AG09319 (cell line): Measurements from ENCODE around the gene EHD1.

Experiments
- DNase-seq: peaks from one replicate; pipeline ENCODE4 v3.0.0-alpha.2; 2010; ENCODE audit warnings: low read depth; ENCODE audit errors: extremely low read depth
- CTCF ChIP-seq: IDR thresholded peaks from 2 replicates; pipeline ENCODE4 v1.5.1; 2011; ENCODE audit warnings: low read depth, mild to moderate bottlenecking, inconsistent platforms, low read length, moderate library complexity

The EHD1 gene

GRCh38 chr11:64865286-64866172 lies 12.9 kb downstream of the EHD1 start:
- no peak for TF ChIP-seq CTCF
- no peak for DNase-seq

DNA sequence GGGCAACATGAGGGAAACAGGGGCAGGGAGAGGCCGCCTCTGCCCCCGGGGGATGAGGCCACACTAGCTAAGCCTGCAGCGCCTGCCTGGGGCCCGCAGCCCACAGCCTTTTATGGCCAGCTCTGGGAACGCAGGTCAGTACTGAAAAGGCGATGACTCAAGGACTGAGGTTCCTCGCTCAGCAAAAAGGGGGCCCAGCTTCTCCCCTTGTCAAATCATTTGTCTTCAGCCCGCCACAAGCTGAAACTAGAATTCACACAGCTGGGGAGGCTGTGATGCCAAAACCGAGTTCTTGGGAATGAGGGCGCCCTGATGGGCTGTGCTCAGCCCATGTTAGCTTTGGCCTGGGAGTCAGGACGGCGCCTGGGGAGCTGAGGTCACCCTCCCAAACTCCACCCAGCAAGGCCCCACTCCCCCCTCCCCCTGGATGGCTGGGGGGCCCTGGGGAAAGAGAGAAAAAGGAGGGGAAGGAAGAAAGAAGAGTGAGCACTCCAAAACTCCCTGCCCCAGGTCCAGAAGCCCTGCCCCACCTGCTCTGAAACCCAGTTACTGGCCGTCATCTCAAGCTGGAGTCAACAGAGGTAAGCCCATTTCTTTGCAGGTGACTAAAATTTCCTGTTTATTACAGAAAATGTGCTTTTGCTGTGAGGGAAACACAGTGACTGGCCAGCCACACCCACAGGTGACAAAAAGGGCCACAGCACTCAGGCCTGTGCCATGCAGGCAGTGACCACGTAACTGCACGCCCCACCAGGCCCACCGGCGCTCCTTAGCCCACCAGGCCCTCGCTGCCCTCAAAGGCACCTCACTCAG lies 13.7 kb downstream of the EHD1 start:
- DNase-seq: no peak
- TF ChIP-seq CTCF: no peak

GRCh38 chr11:64864135-64864472 lies 14.3 kb downstream of the EHD1 start:
- TF ChIP-seq CTCF: no peak
- no peak for DNase-seq

DNA sequence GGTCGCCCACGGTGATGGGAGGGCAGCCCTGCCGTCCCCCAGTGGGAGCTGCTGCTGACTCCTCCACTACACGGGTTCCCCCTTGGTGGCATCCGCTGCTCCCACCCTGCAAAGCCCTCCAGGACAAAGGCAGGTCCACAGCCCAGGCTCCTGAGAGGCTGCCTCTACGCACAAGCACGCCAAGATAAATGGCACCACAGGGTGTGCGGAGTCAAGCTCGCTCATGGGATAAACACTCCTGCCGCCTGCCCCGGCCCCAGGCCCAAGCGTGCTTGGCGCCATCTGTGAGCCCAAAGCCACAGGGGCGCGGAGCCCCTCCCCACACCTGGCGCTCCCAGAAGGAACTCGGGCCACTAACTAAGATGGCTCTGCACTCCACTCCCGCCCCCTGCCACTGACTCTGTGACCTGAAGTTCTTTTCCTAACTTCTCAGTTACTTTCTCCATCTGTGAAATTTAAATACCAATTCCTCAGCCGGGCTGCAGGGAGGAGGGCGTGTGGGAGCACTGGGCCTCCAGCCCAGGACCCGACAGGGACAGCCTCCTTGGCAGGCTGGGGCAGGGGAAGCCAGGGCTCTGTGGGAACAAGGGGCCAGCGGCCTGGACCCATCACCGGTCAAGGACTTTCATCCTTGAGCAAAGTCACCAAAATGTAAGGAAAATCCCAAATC lies 14.9 kb downstream of the EHD1 start:
- no peak for TF ChIP-seq CTCF
- no peak for DNase-seq

DNA sequence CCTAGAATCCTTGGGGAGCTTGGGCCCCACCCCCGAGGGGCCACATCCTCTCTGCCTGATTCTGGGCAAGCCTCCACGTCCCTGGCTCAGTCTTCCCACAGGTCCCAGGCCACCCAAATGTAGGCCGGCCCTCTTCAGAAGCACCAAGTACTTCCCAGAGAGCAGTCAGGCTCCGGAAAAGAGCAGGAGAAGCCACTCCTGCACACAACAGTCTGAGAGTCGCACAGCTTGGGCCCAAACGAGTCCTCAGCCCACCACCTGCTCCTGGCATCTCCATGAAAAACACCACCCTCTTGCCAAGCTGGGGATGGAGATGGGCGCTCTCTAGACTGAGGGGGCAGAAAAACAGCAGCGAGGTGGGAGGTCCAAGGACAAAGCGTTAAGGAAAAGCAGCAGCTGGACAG lies 15.4 kb downstream of the EHD1 start:
- DNase-seq: no peak
- no peak for TF ChIP-seq CTCF

GRCh38 chr11:64861227-64861975 lies 17.0 kb downstream of the EHD1 start:
- TF ChIP-seq CTCF: no peak
- no peak for DNase-seq
